ENCODE measurements around the gene ZNF689. TPM values are rescaled to one million over a fixed set of nuclear protein-coding genes. Genes with fewer than 3 reads are reported as not detected.

The ZNF689 gene
- polyA plus RNA-seq, 2 of the 4 experiments (the other 2 are of a cell fraction) = 6.8 to 7.4 TPM

GRCh38 chr16:30651124-30652004 is 41.2 kb upstream of the ZNF689 start (continued):
- no peak for TF ChIP-seq CHD2 (IDR thresholded peaks at IDR 0.05; ENCODE audit: low read length, partially characterized antibody)
- TF ChIP-seq FOSB (CRISPR knock-in tag; IDR thresholded peaks at IDR 0.05) = no peak
- TF ChIP-seq NR3C1 (IDR thresholded peaks at IDR 0.05) = no peak
- TF ChIP-seq ELK1 (IDR thresholded peaks at IDR 0.05; ENCODE audit: low read depth, low read length) = no peak
- no peak for TF ChIP-seq MYC (IDR thresholded peaks at IDR 0.05; ENCODE audit: borderline replicate concordance, low read length)
- TF ChIP-seq KDM5A (IDR thresholded peaks at IDR 0.05) = no peak
- no peak for TF ChIP-seq BHLHE40 (IDR thresholded peaks at IDR 0.05; ENCODE audit: low read depth, low read length)
- TF ChIP-seq JUN (IDR thresholded peaks at IDR 0.05) = peak in 1 of 2 experiments; percentile 38; a peak in 2 of 5 replicates
- no peak for TF ChIP-seq CEBPB (IDR thresholded peaks at IDR 0.05)
- TF ChIP-seq ESRRA (IDR thresholded peaks at IDR 0.05; ENCODE audit: borderline replicate concordance, low read length) = no peak
- TF ChIP-seq ZNF302 (CRISPR knock-in tag; IDR thresholded peaks at IDR 0.05) = no peak
- TF ChIP-seq NPAS2 (CRISPR knock-in tag; IDR thresholded peaks at IDR 0.05; ENCODE audit: borderline replicate concordance) = no peak
- no peak for TF ChIP-seq TFCP2L1 (CRISPR knock-in tag; IDR thresholded peaks at IDR 0.05)
- TF ChIP-seq REST (IDR thresholded peaks at IDR 0.05) = no peak
- peak; percentile 85 for TF ChIP-seq CTCF (IDR thresholded peaks at IDR 0.05)
- no peak; the same call in 1 of the 2 replicates for TF ChIP-seq E2F6 (IDR thresholded peaks at IDR 0.05; ENCODE audit: borderline replicate concordance, low read depth)
- no peak for TF ChIP-seq EHMT2 (IDR thresholded peaks at IDR 0.05; ENCODE audit: low read depth)
- no peak for TF ChIP-seq KDM1A (IDR thresholded peaks at IDR 0.05; ENCODE audit: low read depth)
- TF ChIP-seq FOXS1 (CRISPR knock-in tag; IDR thresholded peaks at IDR 0.05) = no peak
- TF ChIP-seq MAX (IDR thresholded peaks at IDR 0.05) = peak; percentile 44
- TF ChIP-seq FOSL2 (IDR thresholded peaks at IDR 0.05) = no peak
- no peak for TF ChIP-seq FOSL2 (CRISPR knock-in tag; IDR thresholded peaks at IDR 0.05)
- TF ChIP-seq RCOR1 (IDR thresholded peaks at IDR 0.05; ENCODE audit: low read depth, low read length) = no peak
- TF ChIP-seq ZC3H11A (IDR thresholded peaks at IDR 0.05) = no peak
- no peak for TF ChIP-seq RNF2 (IDR thresholded peaks at IDR 0.05; ENCODE audit: borderline replicate concordance, low read depth)

Measured in A549 (cell line).